Common myeloid progenitor, CD34-positive (primary cell): Measurements from ENCODE around the gene TTBK2.

Experiments used
- CTCF ChIA-PET: fragments of 350-600 bp; sonication (Branson Sonifier 250); formaldehyde crosslinking; loops from one replicate; lab custom pipeline; 2021; ENCODE audit warnings: antibody characterized with exemption; lab: Charles Lee
- POLR2A ChIA-PET: fragments of 350-600 bp; sonication (Branson Sonifier 250); formaldehyde crosslinking; loops from one replicate; lab custom pipeline; 2021; ENCODE audit warnings: antibody characterized with exemption; lab: Charles Lee
- DNase-seq, 3 donors: peaks; one replicate each; pipeline versions ENCODE4 v3.0.0 to v3.0.0-alpha.2; 2013
- H3K27ac ChIP-seq, 2 experiments: 1 replicate in 1 of 2; 2 replicates in 1 of 2; pipeline ENCODE4 v1.7.0; 2013; ENCODE audit warnings: inconsistent platforms in 2 of 2, low read length in 2 of 2, mild to moderate bottlenecking in 2 of 2, low read depth in 1 of 2, moderate library complexity in 1 of 2; ENCODE audit not compliant: severe bottlenecking in 2 of 2, insufficient read depth in 1 of 2, poor library complexity in 1 of 2
- H3K27me3 ChIP-seq, 5 experiments: replicated peaks in 2 of 5; 1 replicate in 3 of 5; 2 replicates in 2 of 5; pipeline versions ENCODE4 v1.6.1 to v1.7.0; 2013; ENCODE audit warnings: low read length in 4 of 5, mild to moderate bottlenecking in 2 of 5, moderate library complexity in 2 of 5, inconsistent platforms in 1 of 5; ENCODE audit not compliant: insufficient read depth in 5 of 5, control insufficient read depth in 4 of 5
- H3K36me3 ChIP-seq, 4 experiments: 1 replicate in 2 of 4; 2 replicates in 2 of 4; pipeline versions ENCODE4 v1.6.1 to v1.7.0; 2013; ENCODE audit warnings: low read length in 3 of 4, control low read depth in 1 of 4, mild to moderate bottlenecking in 1 of 4; ENCODE audit not compliant: control insufficient read depth in 4 of 4, insufficient read depth in 4 of 4
- H3K4me1 ChIP-seq, 4 experiments: 1 replicate in 3 of 4; 2 replicates in 1 of 4; pipeline versions ENCODE4 v1.6.1 to v1.7.1; 2013; ENCODE audit warnings: low read length in 3 of 4, mild to moderate bottlenecking in 3 of 4, control low read depth in 1 of 4, inconsistent platforms in 1 of 4, moderate library complexity in 1 of 4; ENCODE audit not compliant: control insufficient read depth in 4 of 4, insufficient read depth in 4 of 4; ENCODE audit errors: control extremely low read depth in 1 of 4
- H3K4me3 ChIP-seq, 7 experiments: 1 replicate in 4 of 7; 2 replicates in 3 of 7; pipeline versions ENCODE4 v1.5.1 to v1.7.0; 2013; ENCODE audit warnings: mild to moderate bottlenecking in 7 of 7, low read length in 6 of 7, moderate library complexity in 6 of 7, inconsistent platforms in 2 of 7, low read depth in 2 of 7, control low read depth in 1 of 7; ENCODE audit not compliant: insufficient read depth in 4 of 7, control insufficient read depth in 1 of 7; ENCODE audit errors: extremely low read depth in 1 of 7
- H3K9me3 ChIP-seq, 5 experiments: 1 replicate in 4 of 5; 2 replicates in 1 of 5; pipeline versions ENCODE4 v1.6.1 to v1.7.1; 2013; ENCODE audit warnings: low read length in 4 of 5, mild to moderate bottlenecking in 2 of 5, inconsistent platforms in 1 of 5, low read depth in 1 of 5, moderate library complexity in 1 of 5; ENCODE audit not compliant: control insufficient read depth in 4 of 5, insufficient read depth in 2 of 5; ENCODE audit errors: control extremely low read depth in 1 of 5
- WGBS: methylation state at CpG from one replicate; pipeline ENCODE4 v1.1.5; 2013; ENCODE audit not compliant: insufficient coverage; 5-methylcytosine and 5-hydroxymethylcytosine counted together

The TTBK2 gene

GRCh38 chr15:42731461-42731860, 189.1 kb downstream of the TTBK2 start:
- no peaks in the 10 kb centered on the region for H3K9me3 ChIP-seq
- DNase-seq = no peak
- POLR2A ChIA-PET = no interaction called here
- no peaks in the 10 kb centered on the region for H3K27me3 ChIP-seq
- 98% methylated on average over 5 of the region's 6 CpGs for WGBS
- no peak overlapping the region for H3K4me3 ChIP-seq
- peaks cover 0 to 9% (median 6%) of the 10 kb centered on the region in 4 experiments for H3K4me1 ChIP-seq
- peaks cover 8 to 90% (median 67%) of the 10 kb centered on the region in 4 experiments for H3K36me3 ChIP-seq
- no peak overlapping the region for H3K27ac ChIP-seq
- CTCF ChIA-PET = no interaction called here

- POLR2A ChIA-PET = no interaction called here
- 92% methylated on average over 14 of the region's 14 CpGs for WGBS
These were observed 190.0 kb downstream of the TTBK2 start for GRCh38 chr15:42730536-42730935.

GRCh38 chr15:42730135-42730534, 190.4 kb downstream of the TTBK2 start:
- H3K36me3 ChIP-seq = peaks cover 9 to 96% (median 74%) of the 10 kb centered on the region in 4 experiments
- H3K27ac ChIP-seq = peak overlapping the region in 1 of 2 experiments; percentile 20
- ChIA-PET POLR2A (no interaction called here), CTCF (interaction anchor here (1.0 to 1.2 kb wide), 2 partner anchors 8 to 11 kb away, joined by 3 read pairs; no protein-coding TSS in a partner anchor)
- H3K9me3 ChIP-seq = no peaks in the 10 kb centered on the region
- 88% methylated on average over 8 of the region's 8 CpGs for WGBS
- H3K4me3 ChIP-seq = no peak overlapping the region
- no peaks in the 10 kb centered on the region for H3K27me3 ChIP-seq
- H3K4me1 ChIP-seq = no peaks in the 10 kb centered on the region
- peak in 2 of 3 donors; percentile 8 to 10 for DNase-seq

More at GRCh38 chr15:42730536-42730935, 190.0 kb downstream of the TTBK2 start:
- H3K4me1 ChIP-seq = peaks cover 0 to 3% (median under 1%) of the 10 kb centered on the region in 4 experiments
- no peaks in the 10 kb centered on the region for H3K9me3 ChIP-seq
- H3K27ac ChIP-seq = peak overlapping the region in 1 of 2 experiments; percentile 20
- peaks cover 9 to 96% (median 71%) of the 10 kb centered on the region in 4 experiments for H3K36me3 ChIP-seq
- no peaks in the 10 kb centered on the region for H3K27me3 ChIP-seq
- CTCF ChIA-PET = interaction anchor here (1.0 kb wide), 1 partner anchor 9 kb away, joined by 3 read pairs; no protein-coding TSS in a partner anchor
- DNase-seq = no peak
- H3K4me3 ChIP-seq = no peak overlapping the region

GRCh38 chr15:42729409-42729808, 191.2 kb downstream of the TTBK2 start:
- DNase-seq = no peak
- Histone ChIP-seq H3K4me3 (no peak overlapping the region), H3K4me1 (no peaks in the 10 kb centered on the region), H3K27ac (no peak overlapping the region), H3K27me3 (no peaks in the 10 kb centered on the region), H3K9me3 (no peaks in the 10 kb centered on the region), H3K36me3 (peaks cover 9 to 96% (median 75%) of the 10 kb centered on the region in 4 experiments)
- CTCF ChIA-PET = interaction anchor here (1.0 to 1.2 kb wide), 2 partner anchors 7 to 10 kb away, joined by 3 read pairs; no protein-coding TSS in a partner anchor
- WGBS = 94% methylated on average over 7 of the region's 7 CpGs
- POLR2A ChIA-PET = no interaction called here

GRCh38 chr15:42728972-42729371, 191.6 kb downstream of the TTBK2 start:
- WGBS = 80% methylated on average over 1 of the region's 14 CpGs
- POLR2A ChIA-PET = no interaction called here
- H3K9me3 ChIP-seq = no peaks in the 10 kb centered on the region
- H3K4me3 ChIP-seq = no peak overlapping the region
- H3K27me3 ChIP-seq = no peaks in the 10 kb centered on the region
- no peaks in the 10 kb centered on the region for H3K4me1 ChIP-seq
- CTCF ChIA-PET = interaction anchor here (1.2 kb wide), 1 partner anchor 9 kb away, joined by 3 read pairs; no protein-coding TSS in a partner anchor
- H3K27ac ChIP-seq = no peak overlapping the region
- no peak for DNase-seq
- H3K36me3 ChIP-seq = peaks cover 9 to 96% (median 75%) of the 10 kb centered on the region in 4 experiments

GRCh38 chr15:42728560-42728959, 192.0 kb downstream of the TTBK2 start:
- 90% methylated on average over 2 of the region's 5 CpGs for WGBS
- Histone ChIP-seq H3K27ac (no peak overlapping the region), H3K36me3 (peaks cover 9 to 96% (median 73%) of the 10 kb centered on the region in 4 experiments), H3K4me1 (no peaks in the 10 kb centered on the region), H3K4me3 (no peak overlapping the region), H3K9me3 (no peaks in the 10 kb centered on the region), H3K27me3 (no peaks in the 10 kb centered on the region)
- CTCF ChIA-PET = no interaction called here
- no peak for DNase-seq
- POLR2A ChIA-PET = no interaction called here

- Histone ChIP-seq H3K27ac (no peak overlapping the region), H3K27me3 (no peaks in the 10 kb centered on the region), H3K9me3 (no peaks in the 10 kb centered on the region), H3K4me3 (no peak overlapping the region), H3K36me3 (peaks cover 9 to 98% (median 75%) of the 10 kb centered on the region in 4 experiments), H3K4me1 (no peaks in the 10 kb centered on the region)
- CTCF ChIA-PET = no interaction called here
- DNase-seq = no peak
- POLR2A ChIA-PET = no interaction called here
- WGBS = 94% methylated on average over 9 of the region's 13 CpGs
These were observed 192.7 kb downstream of the TTBK2 start for GRCh38 chr15:42727750-42728381.
